K562 (cell line): ENCODE results near the gene OPRL1. TPM values are rescaled to one million over a fixed set of nuclear protein-coding genes. Genes with fewer than 3 reads are reported as not detected.

ENCODE experiments used
- ATAC-seq: fragments of 200-7000 bp; cut with Tn5 transposase; 3 replicates; pipeline ENCODE4 v1.9.1; 2020; ENCODE audit warnings: moderate library complexity
- BruUV-seq: library from RNA; stranded (reverse); fragments of 400-500 nt; replicated peaks from 2 replicates; lab custom pipeline; 2021; lab: Mats Ljungman, UMichigan
- CTCF ChIA-PET: fragments of 300-600 bp; formaldehyde crosslinking; extraction: SDS; loops from one replicate; lab custom pipeline; 2021; ENCODE audit warnings: low intra/inter-chr PET ratio; lab: Yijun Ruan, JAX
- POLR2A ChIA-PET: fragments of 300-600, 350-650 bp; sonication (Branson Sonifier 250); formaldehyde crosslinking; extraction: SDS; loops from one replicate; lab custom pipeline; 2021; ENCODE audit warnings: antibody characterized with exemption, inconsistent platforms; lab: Yijun Ruan, JAX
- DNase-seq, 4 experiments: peaks; one replicate each; pipeline versions ENCODE4 v3.0.0 to v3.0.0-alpha.2; 2011 to 2018; ENCODE audit warnings: low spot score in 3 of 4, mixed read lengths in 3 of 4; ENCODE audit errors: extremely low read depth in 1 of 4
- FAIRE-seq: peaks from 2 replicates; lab custom pipeline; 2011; peaks lifted over from hg19 to GRCh38; lab: Jason Lieb, UNC
- H2AFZ ChIP-seq: 2 replicates; pipeline ENCODE4 v1.6.0; 2011; ENCODE audit warnings: low read depth, low read length, control low read depth, inconsistent platforms
- H3K27ac ChIP-seq: fragments of 200-600 bp; 3 replicates; pipeline ENCODE4 v1.8.0; 2011; ENCODE audit warnings: low read depth, mild to moderate bottlenecking, control low read depth, inconsistent platforms, low read length, moderate library complexity, mixed read lengths; ENCODE audit errors: extremely low read depth
- H3K27me3 ChIP-seq, 2 experiments: fragments of 300-600 bp in 1 of 2; 2 replicates in 1 of 2; 3 replicates in 1 of 2; pipeline versions ENCODE4 v1.6.0 to v1.8.0; 2011; ENCODE audit warnings: inconsistent platforms in 2 of 2, low read length in 2 of 2, mild to moderate bottlenecking in 1 of 2, mixed read lengths in 1 of 2, moderate library complexity in 1 of 2; ENCODE audit not compliant: control insufficient read depth in 2 of 2, insufficient read depth in 2 of 2
- H3K36me3 ChIP-seq: fragments of 300-600 bp; 3 replicates; pipeline ENCODE4 v1.8.0; 2011; ENCODE audit warnings: mild to moderate bottlenecking, low read length, inconsistent platforms; ENCODE audit not compliant: control insufficient read depth, insufficient read depth
- H3K4me1 ChIP-seq, 2 experiments: fragments of 200-600 bp in 1 of 2; replicated peaks in 1 of 2; 2 replicates in 1 of 2; 3 replicates in 1 of 2; pipeline versions ENCODE4 v1.5.1 to v1.8.0; 2011; ENCODE audit warnings: inconsistent platforms in 2 of 2, low read length in 2 of 2, mild to moderate bottlenecking in 1 of 2, mixed read lengths in 1 of 2, moderate library complexity in 1 of 2; ENCODE audit not compliant: control insufficient read depth in 2 of 2, insufficient read depth in 2 of 2
- H3K4me2 ChIP-seq: 2 replicates; pipeline ENCODE4 v1.6.1; 2011; ENCODE audit warnings: low read length, control low read depth, inconsistent platforms, mixed read lengths; ENCODE audit not compliant: insufficient read depth
- H3K4me3 ChIP-seq: fragments of 200-600 bp; sonication (generic), shearing (Covaris generic); 2 replicates; pipeline ENCODE4 v1.5.1; 2016; ENCODE audit warnings: control low read depth, inconsistent platforms
- H3K79me2 ChIP-seq: fragments of 200-600 bp; 3 replicates; pipeline ENCODE4 v1.8.0; 2011; ENCODE audit warnings: low read length, inconsistent platforms; ENCODE audit not compliant: control insufficient read depth, insufficient read depth
- H3K9ac ChIP-seq, 2 experiments: 2 replicates each; pipeline versions ENCODE4 v1.6.0 to v1.6.1; 2011; ENCODE audit warnings: low read depth in 2 of 2, low read length in 2 of 2, control low read depth in 1 of 2, inconsistent platforms in 1 of 2, mild to moderate bottlenecking in 1 of 2, mixed read lengths in 1 of 2; ENCODE audit not compliant: insufficient read depth in 1 of 2
- H3K9me1 ChIP-seq: one replicate; pipeline ENCODE4 v1.6.0; 2011; ENCODE audit warnings: inconsistent platforms, mild to moderate bottlenecking, low read length, moderate library complexity; ENCODE audit not compliant: control insufficient read depth, insufficient read depth
- H3K9me3 ChIP-seq: replicated peaks from 2 replicates; pipeline ENCODE4 v1.5.1; 2011; ENCODE audit warnings: low read depth, low read length, inconsistent platforms; ENCODE audit not compliant: control insufficient read depth, insufficient read depth
- H4K20me1 ChIP-seq: replicated peaks from 2 replicates; pipeline ENCODE4 v1.6.1; 2011; ENCODE audit warnings: low read length, inconsistent platforms, mixed read lengths; ENCODE audit not compliant: control insufficient read depth, insufficient read depth
- BCOR ChIP-seq: fragments of 450-650 bp; IDR thresholded peaks from 2 replicates; pipeline ENCODE4 v1.6.1; 2016
- CBFB ChIP-seq: sonication (generic); formaldehyde crosslinking; IDR thresholded peaks from 2 replicates; pipeline ENCODE4 v1.4.0; 2020; ENCODE audit warnings: mild to moderate bottlenecking, missing genetic modification reagents
- CEBPG ChIP-seq, 3 experiments: fragments of 200-800 bp in 1 of 3; sonication (Bioruptor generic) in 1 of 3; sonication (generic) in 1 of 3; formaldehyde crosslinking in 1 of 3; IDR thresholded peaks in 2 of 3; conservative IDR thresholded peaks in 1 of 3; 2 replicates each; pipeline versions ENCODE4 v1.6.1 to v1.8.0; 2016 to 2022; ENCODE audit warnings: missing compliant biosample characterization in 2 of 3, missing genetic modification characterization in 2 of 3, mild to moderate bottlenecking in 1 of 3, missing genetic modification reagents in 1 of 3
- CLOCK ChIP-seq: fragments of 250-450 bp; sonication (Bioruptor Pico); IDR thresholded peaks from 2 replicates; pipeline ENCODE4 v1.4.0; 2020; ENCODE audit warnings: mild to moderate bottlenecking, moderate library complexity, borderline replicate concordance
- ELF2 ChIP-seq: fragments of 250-450 bp; sonication (Bioruptor Pico); IDR thresholded peaks from 2 replicates; pipeline ENCODE4 v1.5.0; 2021; ENCODE audit warnings: mild to moderate bottlenecking
- HES1 ChIP-seq: fragments of 450-650 bp; IDR thresholded peaks from 2 replicates; pipeline ENCODE4 v1.6.1; 2016; ENCODE audit warnings: low read depth, mild to moderate bottlenecking, moderate library complexity
- OTX1 ChIP-seq: fragments of 450-650 bp; formaldehyde crosslinking; IDR thresholded peaks from 2 replicates; pipeline ENCODE4 v1.4.0; 2022; ENCODE audit warnings: mild to moderate bottlenecking
- RCOR1 ChIP-seq, 2 experiments: IDR thresholded peaks; 2 replicates each; pipeline ENCODE4 v1.6.1; 2012; ENCODE audit warnings: low read depth in 2 of 2, low read length in 2 of 2, borderline replicate concordance in 1 of 2, improper control_type of control experiment in 1 of 2
- VEZF1 ChIP-seq: fragments of 200-800 bp; sonication (Bioruptor generic); IDR thresholded peaks from 2 replicates; pipeline ENCODE4 v1.6.1; 2017; ENCODE audit warnings: missing genetic modification characterization, missing compliant biosample characterization
- ZNF174 ChIP-seq: fragments of 250-450 bp; sonication (Bioruptor Pico); IDR thresholded peaks from 2 replicates; pipeline ENCODE4 v1.4.0; 2020; ENCODE audit warnings: mild to moderate bottlenecking
- ZNF609 ChIP-seq: sonication (generic); formaldehyde crosslinking; IDR thresholded peaks from 2 replicates; pipeline ENCODE4 v1.8.1; 2023; ENCODE audit warnings: missing genetic modification reagents, mild to moderate bottlenecking, borderline replicate concordance
- WGBS: fragments of 100-300 bp; shearing (Covaris generic); methylation state at CpG from one replicate; pipeline ENCODE4 v1.1.6; 2016; ENCODE audit warnings: low coverage, mixed read lengths; ENCODE audit not compliant: insufficient coverage; ENCODE audit errors: missing lambda C conversion rate; 5-methylcytosine and 5-hydroxymethylcytosine counted together
- in situ Hi-C: fragments of 300-500 bp; cut with MboI; formaldehyde crosslinking; loops from 4 replicates; pipeline ENCODE4 v1.15.0; 2018; ENCODE audit warnings: inconsistent platforms, mixed read lengths
- intact Hi-C: fragments of 100-400 bp; cut with micrococcal nuclease; formaldehyde crosslinking; loops from 2 replicates; pipeline ENCODE4 v1.14.2; 2022
- polyA plus RNA-seq, 8 experiments: library from polyadenylated mRNA; depleted of rRNA in 4 of 8; stranded (reverse) in 5 of 8; unstranded in 3 of 8; fragments of >200 nt; fragmentation: Nextera tagmentation in 2 of 8; fragmentation: Illumina TruSeq in 1 of 8; extraction: Ambion mirVana in 2 of 8; extraction: Trizol in 1 of 8; gene quantifications; 2 replicates each; pipeline versions ENCODE4 v1.2.1 to v1.2.3, GENCODE V29; 2011 to 2014; ENCODE audit warnings: inconsistent platforms in 1 of 8, missing spikeins in 1 of 8
- total RNA-seq, 7 experiments: library from RNA; depleted of rRNA in 6 of 7; stranded (reverse); fragments of >200 nt in 6 of 7; fragmentation: Illumina TruSeq in 2 of 7; extraction: Trizol in 2 of 7; gene quantifications; 2 replicates each; pipeline versions ENCODE4 v1.2.1 to v1.2.3, GENCODE V29; 2011 to 2021; ENCODE audit warnings: low replicate concordance in 1 of 7

OPRL1 gene
- total and polyA plus RNA-seq, 9 of the 15 experiments (the other 6 are each of a cell fraction or from before 2014, with no cell fraction given): 0.06 to 0.33 (median 0.11) TPM; not detected in 2

- in situ Hi-C loops (no loop called here), intact Hi-C loops (no loop called here)
- H3K4me2 ChIP-seq: no peak overlapping the region
- peaks cover 8% of the 10 kb centered on the region; the same call in 1 of the 3 replicates for H3K36me3 ChIP-seq
- FAIRE-seq (no peak), DNase-seq (no peak), ATAC-seq (no peak)
- no TSS peak for BruUV-seq
- peaks cover 13 to 84% of the 10 kb centered on the region in 2 experiments; a peak in 4 of 5 replicates for H3K4me1 ChIP-seq
- peaks cover 10% of the 10 kb centered on the region; the same call in 2 of the 3 replicates for H3K79me2 ChIP-seq
- H2AFZ ChIP-seq: no peak overlapping the region
- CTCF ChIA-PET: no interaction called here
- no peaks in the 10 kb centered on the region for H4K20me1 ChIP-seq
- H3K27me3 ChIP-seq: no peaks in the 10 kb centered on the region
- no peak overlapping the region for H3K27ac ChIP-seq
- no peaks in the 10 kb centered on the region for H3K9me3 ChIP-seq
- WGBS: 92% methylated on average over 4 of the region's 8 CpGs
- no peak overlapping the region for H3K4me3 ChIP-seq
- peak overlapping the region in 1 of 2 experiments; percentile 65; a peak in 2 of 4 replicates for H3K9ac ChIP-seq
- POLR2A ChIA-PET: interaction anchor here (0.9 kb wide), 1 partner anchor 9 kb away, joined by 5 read pairs; no protein-coding TSS in a partner anchor
- no peaks in the 10 kb centered on the region for H3K9me1 ChIP-seq
- no peak for TF ChIP-seq VEZF1 (CRISPR knock-in tag)
- no peak for TF ChIP-seq BCOR
- no peak for TF ChIP-seq RCOR1 (IDR thresholded peaks at IDR 0.05; ENCODE audit: borderline replicate concordance in 1 of 2, low read depth in 2 of 2, low read length in 2 of 2)
- no peak for TF ChIP-seq HES1
- TF ChIP-seq OTX1 (CRISPR knock-in tag): no peak
- no peak for TF ChIP-seq CEBPG (CRISPR knock-in tag; IDR thresholded peaks at IDR 0.05)
- TF ChIP-seq CEBPG (tag; conservative IDR thresholded peaks at IDR 0.05 in 1 of 2, IDR thresholded peaks at IDR 0.05 in 1 of 2): no peak
- TF ChIP-seq ELF2 (CRISPR knock-in tag): no peak
- no peak for TF ChIP-seq CBFB (CRISPR knock-in tag)
- TF ChIP-seq ZNF609 (CRISPR knock-in tag): no peak
- TF ChIP-seq ZNF174 (CRISPR knock-in tag): no peak
- TF ChIP-seq CLOCK (CRISPR knock-in tag): no peak
Measured at GRCh38 chr20:64077094-64077493, 2.8 kb upstream of the OPRL1 start.
